Stimulated activated CD4-positive, alpha-beta T cell treated with anti-CD3 and anti-CD28 coated beads, Interleukin-1b, Interleukin-23, amount 100 ng/mL, for 4 hours (primary cell): ENCODE measurements around the gene PPM1H.

Experiments
- DNase-seq, 2 donors: peaks; one replicate each; pipeline ENCODE4 v3.0.0-alpha.2; 2020; ENCODE audit warnings: low read depth in 2 of 2

Gene PPM1H

DNA sequence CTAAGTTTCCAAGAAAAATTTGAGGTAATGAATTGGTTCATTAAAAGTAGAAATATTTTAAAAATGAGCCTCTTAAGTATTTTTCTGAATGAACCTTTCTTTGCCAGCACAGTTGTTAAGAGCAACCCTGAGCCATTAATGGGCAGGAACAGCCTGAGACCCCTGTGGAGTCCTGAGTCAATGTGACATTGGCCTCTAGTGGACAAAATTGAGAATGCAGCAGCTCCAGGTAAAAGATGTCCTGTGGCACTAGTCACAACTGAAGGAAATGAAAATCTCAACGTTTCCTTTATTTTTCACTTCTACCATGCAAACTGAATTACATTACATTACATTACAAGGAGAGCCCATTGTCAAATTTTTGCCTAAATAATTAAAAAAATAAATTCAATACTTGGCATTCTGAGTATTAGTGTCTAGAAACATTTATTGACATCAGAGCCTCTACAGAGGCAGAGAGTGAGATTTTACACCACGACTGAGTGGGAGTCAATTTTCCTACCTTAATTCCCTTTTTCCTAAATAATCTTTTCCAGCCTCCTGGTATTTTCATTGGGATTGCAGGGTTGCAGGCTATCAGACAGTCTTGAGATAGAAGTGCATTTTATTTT, 135.7 kb downstream of the PPM1H start:
- peak in 1 of 2 donors; percentile 51 for DNase-seq

- DNase-seq = no peak
These were observed 140.7 kb downstream of the PPM1H start for GRCh38 chr12:62794218-62794583.

DNA sequence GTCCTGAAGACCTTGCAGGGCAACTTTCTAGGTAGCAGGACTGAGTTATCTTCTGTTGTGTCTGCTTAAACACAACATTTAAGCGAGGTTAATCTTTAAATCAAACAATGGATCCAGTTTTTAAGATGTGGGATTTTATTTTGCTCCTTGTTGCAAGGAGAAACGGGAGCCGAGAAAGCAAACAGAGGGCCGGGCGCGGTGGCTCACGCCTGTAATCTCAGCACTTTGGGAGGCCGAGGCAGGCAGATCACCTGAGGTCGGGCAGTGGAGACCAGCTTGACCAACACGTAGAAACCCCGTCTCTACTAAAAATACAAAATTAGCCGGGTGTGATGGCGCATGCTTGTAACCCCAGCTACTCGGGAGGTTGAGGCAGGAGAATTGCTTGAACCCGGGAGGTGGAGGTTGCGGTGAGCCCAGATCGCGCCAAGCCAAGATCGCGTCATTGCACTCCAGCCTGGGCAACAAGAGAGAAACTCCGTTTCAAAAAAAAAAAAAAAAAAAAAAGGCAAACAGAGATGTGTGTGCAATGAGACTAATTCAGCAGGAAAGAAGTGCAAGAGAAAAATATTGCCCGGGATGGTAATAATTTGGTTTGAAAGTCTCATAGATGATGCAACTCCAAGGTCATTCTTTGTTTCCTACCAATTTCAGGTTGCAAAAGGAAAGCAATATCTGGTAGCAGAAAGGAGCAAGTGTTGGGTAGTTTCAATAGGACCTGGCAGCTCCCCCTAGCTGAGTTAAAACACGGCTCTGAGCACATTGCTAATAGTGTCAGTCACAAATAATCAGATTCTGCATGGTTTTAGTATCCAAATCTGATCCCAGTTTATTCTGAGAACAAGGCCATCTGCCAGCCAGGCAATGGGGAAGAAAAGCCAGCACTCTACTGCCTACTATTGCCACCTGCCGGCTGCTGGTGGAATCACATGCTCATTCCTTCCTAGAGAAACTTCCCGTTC, 141.4 kb downstream of the PPM1H start:
- peak; percentile 70 to 72 for DNase-seq

DNA sequence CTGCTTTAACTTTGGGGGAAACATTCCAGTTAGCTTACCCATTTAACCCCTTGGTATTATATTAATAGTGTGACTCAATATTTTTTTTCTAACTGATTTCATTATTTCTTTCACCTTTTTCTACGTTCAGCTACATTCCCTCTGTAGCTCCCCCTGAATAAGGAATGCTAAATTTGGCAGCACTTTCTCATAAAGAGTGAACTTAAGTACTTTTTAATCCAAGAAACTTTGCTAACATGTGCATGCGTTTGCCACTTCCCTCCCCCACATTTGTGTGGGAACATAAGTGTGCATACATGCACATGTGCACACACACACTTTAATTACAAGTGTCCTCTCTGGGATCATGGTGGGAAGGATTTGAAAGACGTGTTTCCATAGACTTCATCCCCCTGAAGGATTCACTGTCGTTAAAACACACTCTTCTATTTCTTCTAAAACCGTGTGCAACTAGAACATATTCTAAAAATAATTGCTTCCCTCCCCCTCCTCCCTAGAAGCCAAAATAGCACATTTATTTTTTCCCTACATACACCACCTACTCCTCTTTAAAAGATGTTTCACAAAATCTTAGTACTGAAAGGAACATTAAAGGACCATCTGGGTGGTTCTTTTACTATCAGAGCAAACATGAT, 142.6 kb downstream of the PPM1H start:
- no peak for DNase-seq

DNA sequence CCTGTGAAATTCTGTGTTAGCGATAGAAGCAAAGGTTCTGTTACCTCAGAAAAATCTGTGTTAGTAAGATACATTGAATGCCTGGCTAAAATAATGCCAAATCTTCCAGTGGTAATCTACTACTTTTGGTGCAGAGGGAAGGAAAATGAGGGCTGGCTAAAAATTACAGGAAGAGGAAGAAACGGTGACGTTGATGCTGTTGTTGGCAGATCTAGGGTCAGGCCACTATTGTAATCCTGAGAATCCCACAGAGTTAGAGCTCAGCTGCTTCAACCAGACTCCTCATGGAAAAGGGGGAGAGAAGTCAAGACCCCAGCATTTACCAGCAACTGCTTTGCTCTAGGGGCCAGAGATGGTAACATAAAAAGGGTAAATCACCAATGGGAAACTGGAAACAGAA, 145.1 kb downstream of the PPM1H start:
- DNase-seq = no peak

GRCh38 chr12:62787611-62788010, 147.3 kb downstream of the PPM1H start:
- no peak for DNase-seq

DNA sequence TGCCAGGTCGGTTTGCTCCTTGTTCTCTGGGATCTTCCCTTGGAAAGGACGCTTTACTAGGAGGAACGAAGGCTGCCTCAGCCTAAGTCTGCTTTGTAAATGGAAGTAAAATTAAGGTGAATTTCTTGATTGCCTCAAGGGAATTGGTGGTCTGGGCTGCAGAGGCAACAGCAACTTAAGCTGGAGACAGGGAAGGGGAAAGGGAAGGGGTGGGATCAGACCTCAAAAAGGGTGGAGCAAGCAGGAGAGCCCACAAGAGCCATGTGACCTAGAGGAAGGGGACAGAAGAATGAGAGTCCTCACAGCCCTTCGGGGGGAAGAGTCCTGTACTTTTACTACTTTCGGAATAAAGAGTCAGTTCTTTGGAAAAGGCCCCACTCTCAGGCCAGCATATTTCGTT, 147.9 kb downstream of the PPM1H start:
- DNase-seq = no peak

DNA sequence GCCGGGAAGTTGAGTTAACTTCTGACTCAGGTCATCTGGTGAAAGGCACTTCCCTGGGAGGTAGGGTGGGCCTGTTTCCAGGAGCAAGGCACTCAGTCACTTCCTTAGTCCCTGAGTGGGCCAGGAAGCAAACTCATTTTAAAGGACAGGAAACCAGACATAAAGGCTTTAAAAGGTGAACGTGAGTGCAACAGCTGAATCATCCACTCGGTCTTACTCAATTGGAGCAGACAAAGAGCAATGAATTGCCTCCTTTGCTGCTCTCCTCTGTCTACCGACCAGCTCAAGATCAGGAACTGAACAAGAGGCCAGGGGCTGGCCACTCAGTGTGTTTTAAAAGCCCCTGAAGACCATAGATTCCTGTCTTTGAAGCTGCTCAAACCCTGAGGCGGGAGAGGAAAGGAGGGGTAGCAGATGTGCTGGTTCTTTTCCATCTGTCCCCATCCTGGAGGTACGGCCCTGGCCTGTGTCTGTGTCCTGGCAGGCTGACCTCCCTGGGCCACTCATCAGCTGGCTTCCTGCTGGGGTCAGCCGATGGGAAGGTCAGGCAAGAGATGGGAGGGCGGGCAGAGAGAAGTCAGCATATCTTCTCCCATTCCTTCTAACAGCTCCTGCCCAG, 148.9 kb downstream of the PPM1H start:
- no peak for DNase-seq

- no peak for DNase-seq
These were observed 150.4 kb downstream of the PPM1H start for GRCh38 chr12:62784576-62784975.

- DNase-seq = no peak
These were observed 151.1 kb downstream of the PPM1H start for GRCh38 chr12:62783881-62784280.

DNA sequence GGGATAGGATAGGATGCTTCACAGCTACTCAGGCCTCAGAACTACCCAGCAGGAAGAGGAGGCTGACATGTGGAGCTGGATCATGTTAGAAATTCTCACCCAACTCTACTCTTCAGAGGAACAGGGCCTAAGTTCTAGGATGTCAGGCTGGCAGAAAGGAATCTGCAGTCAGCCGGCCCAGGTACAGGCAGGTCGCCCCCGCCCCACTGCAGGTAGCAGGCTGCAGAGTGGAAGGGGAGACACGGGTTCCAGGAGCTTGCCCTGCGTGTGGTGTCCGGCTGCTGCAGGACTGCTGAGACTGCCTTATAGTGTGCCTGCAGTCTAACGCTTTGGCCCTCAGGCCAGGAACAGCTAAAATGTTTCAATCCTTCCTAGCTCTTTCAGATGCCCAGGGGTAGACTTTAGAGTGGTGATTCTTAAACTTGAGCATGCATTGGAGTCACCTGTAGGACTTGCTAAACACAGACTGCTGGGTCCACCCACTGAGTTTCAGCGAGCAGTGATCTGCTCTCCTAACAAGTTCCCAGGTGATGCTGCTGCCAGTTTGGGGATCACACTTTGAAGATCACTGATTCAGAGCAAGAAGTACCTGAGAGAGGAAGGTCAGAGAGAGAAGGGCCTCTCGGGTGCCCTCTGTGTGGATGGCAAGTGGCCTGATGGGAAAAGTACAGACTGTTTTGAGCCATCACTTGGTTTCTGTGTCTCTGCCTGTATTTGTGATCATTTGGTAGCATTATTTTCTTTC, 153.6 kb downstream of the PPM1H start:
- no peak for DNase-seq

DNA sequence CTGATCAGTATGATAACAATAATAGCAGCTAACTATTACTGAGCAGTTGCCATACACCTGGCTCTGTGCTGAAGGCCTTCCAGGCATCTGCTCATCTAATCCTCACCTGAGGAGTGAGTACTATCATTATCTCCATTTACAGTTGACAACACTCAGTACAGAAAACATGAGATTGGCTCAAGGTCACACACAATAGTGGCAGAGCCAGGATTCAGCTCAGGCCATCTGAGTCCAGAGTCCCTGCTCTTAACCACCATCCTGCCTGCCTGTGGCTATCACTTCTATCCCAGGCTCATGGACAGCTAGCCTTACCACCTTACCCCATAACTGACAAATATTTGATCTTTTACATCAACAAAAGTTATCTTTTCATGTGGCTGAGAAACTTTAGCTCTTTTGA, 155.5 kb downstream of the PPM1H start:
- no peak for DNase-seq

DNA sequence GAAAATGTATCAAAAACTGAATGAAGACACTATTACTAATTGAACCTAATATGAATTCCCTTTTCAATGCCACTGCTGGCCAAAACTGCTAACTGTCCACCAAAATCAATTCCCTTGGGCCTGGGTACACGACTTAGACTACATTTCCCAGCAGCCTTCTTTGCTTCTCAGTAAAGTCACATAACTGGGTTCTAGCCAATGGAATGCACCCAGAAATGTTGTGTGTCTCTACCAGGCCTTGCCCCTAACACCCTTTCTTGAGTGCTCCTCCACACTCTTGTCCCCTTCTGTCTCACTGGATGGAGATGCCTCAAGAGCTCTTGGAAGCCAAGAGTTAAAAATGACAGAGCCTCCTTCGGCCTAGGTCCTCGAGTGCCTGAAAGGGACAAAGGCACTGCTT, 156.8 kb downstream of the PPM1H start:
- DNase-seq = no peak

DNA sequence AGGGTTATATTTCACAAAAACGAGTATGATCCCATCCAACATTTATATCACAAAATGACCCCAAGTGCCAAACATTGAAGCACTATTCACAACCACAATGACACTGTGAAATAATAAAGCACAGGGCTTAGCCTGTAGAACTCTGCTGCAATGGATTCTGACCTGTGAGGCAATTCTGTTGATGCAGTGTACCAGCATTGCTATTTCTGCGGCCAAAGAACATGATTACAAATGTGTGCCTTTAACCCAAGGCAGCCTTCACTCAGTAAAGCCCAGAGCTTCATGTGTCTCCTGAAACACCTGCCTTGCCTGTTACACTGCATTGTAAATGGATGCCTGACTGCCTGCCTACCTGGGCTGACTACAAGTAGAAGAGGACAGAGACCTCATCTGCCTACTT, 158.0 kb downstream of the PPM1H start:
- no peak for DNase-seq

- no peak for DNase-seq
These were observed 158.4 kb downstream of the PPM1H start for GRCh38 chr12:62776575-62776974.

DNA sequence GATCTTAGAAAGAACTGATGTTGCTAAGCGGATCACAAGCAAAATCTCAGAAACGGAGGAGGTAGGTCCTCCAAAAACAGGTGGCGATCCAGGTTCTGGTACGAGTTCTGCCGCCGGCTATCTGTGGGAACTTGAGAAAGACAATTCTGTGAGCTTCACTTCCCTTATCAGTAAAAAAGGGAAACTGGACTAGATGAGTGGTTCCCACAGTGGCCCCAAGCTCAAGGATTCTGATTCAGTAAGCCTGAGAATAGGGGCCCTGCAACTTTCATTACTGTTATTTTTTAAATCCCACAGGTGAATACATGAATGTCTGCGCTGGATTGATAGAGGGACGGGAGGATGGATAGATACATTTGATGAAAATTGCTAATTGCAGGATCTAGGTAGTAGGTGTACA, 160.2 kb downstream of the PPM1H start:
- no peak for DNase-seq

DNA sequence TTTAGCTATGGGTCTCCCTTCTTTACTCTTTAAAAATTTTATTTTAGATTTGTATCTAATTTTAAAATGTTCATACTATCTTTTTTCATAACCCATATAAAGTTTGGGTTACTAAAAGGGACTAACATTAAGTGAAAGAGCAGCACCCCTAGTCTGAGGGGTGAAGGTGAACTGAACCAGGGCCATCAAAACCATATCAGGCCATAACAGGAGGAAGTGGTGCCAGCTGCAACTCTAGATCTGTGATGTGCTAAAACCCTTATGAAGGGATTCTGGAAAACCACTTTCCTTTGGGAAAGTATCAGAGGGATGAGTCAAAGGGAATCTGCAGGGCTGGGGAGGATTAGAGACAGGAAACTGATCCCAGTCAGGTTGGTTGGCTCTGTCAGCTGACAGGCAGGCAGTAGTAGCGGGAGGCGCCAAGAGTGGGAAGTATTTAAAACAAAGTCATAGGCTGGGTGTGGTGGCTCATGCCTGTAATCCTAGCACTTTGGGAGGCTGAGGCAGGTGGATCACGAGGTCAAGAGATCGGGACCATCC, 162.5 kb downstream of the PPM1H start:
- DNase-seq = no peak

DNA sequence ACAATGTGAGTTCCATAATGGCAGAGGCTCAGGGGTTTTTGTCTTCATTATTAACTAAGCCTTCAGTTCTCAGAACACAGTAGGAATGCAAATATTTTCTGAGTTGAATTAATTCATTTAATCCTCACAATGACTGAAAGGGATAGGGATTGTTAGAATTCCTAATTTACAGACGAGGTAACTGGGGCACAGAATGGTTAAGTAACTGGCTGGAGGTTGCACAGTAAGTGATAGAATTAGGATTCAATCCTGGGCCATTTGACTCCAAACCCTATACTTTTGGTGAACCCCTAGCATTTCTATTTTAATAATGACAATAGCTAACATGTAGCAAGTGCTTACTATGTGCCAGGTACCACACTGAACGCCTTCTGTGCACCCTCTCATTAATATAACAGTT, 163.1 kb downstream of the PPM1H start:
- no peak for DNase-seq

DNA sequence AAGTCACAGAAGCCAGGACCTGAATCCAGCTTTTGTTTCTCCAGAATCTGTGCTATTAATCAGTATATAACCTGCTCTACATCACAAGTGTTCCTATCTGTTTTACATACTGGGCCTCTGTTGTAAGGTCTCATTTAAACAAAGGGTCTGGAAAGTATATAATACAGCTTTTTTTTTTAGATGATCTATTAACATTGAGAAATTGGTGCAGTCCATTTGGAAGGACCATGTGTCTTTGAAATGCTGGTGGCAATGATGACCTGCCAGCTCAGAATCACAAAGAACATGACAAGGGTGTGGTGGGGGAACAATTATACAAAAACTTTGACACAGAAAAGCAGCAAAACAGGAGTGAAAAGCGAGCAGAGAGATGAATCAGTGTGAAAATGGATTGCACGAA, 164.6 kb downstream of the PPM1H start:
- no peak for DNase-seq

- no peak for DNase-seq
These were observed 165.8 kb downstream of the PPM1H start for GRCh38 chr12:62769076-62769619.

- DNase-seq = no peak
These were observed 167.0 kb downstream of the PPM1H start for GRCh38 chr12:62767946-62768345.
